HepG2 (cell line): ENCODE data around the gene SC5D. TPM values are rescaled to one million over a fixed set of nuclear protein-coding genes. Genes with fewer than 3 reads are reported as not detected.

Experiments
- DPF2 ChIP-seq: sonication (generic); formaldehyde crosslinking; IDR thresholded peaks from 2 replicates; pipeline ENCODE4 v1.4.0; 2020; ENCODE audit warnings: mild to moderate bottlenecking, low read depth, missing genetic modification reagents, borderline replicate concordance
- FIP1L1 ChIP-seq: fragments of 200-400 bp; formaldehyde crosslinking; IDR thresholded peaks from 2 replicates; pipeline ENCODE4 v1.6.1; 2018; ENCODE audit warnings: low read depth, mild to moderate bottlenecking, low read length, moderate library complexity, borderline replicate concordance; ENCODE audit not compliant: insufficient read depth
- MXI1 ChIP-seq: IDR thresholded peaks from 3 replicates; pipeline ENCODE4 v1.6.1; 2012; ENCODE audit warnings: low read depth, low read length, inconsistent platforms, borderline replicate concordance
- NONO ChIP-seq, 2 experiments: fragments of 450-650 bp in 1 of 2; sonication (generic) in 1 of 2; formaldehyde crosslinking in 1 of 2; IDR thresholded peaks in 1 of 2; conservative IDR thresholded peaks in 1 of 2; 2 replicates each; pipeline versions ENCODE4 v1.6.1 to v1.8.0; 2017 to 2022; ENCODE audit warnings: mild to moderate bottlenecking in 1 of 2, missing genetic modification reagents in 1 of 2, moderate library complexity in 1 of 2
- PPARG ChIP-seq: conservative IDR thresholded peaks from 2 replicates; pipeline ENCODE4 v1.6.1; 2016; ENCODE audit warnings: missing biosample characterization, missing genetic modification reagents
- RFX5 ChIP-seq: IDR thresholded peaks from 2 replicates; pipeline ENCODE4 v1.6.1; 2011; ENCODE audit warnings: low read depth, low read length, improper control_type of control experiment
- RORA ChIP-seq: sonication (generic); formaldehyde crosslinking; IDR thresholded peaks from 2 replicates; pipeline ENCODE4 v1.5.0; 2020; ENCODE audit warnings: mild to moderate bottlenecking, missing genetic modification reagents, moderate library complexity
- SALL1 ChIP-seq: sonication (generic); formaldehyde crosslinking; IDR thresholded peaks from 2 replicates; pipeline ENCODE4 v1.8.0; 2022; ENCODE audit warnings: mild to moderate bottlenecking, missing genetic modification reagents
- SOX6 ChIP-seq, 2 experiments: fragments of 450-650 bp in 1 of 2; sonication (generic) in 1 of 2; formaldehyde crosslinking in 1 of 2; IDR thresholded peaks; 2 replicates each; pipeline versions ENCODE4 v1.4.0 to v1.6.1; 2017 to 2020; ENCODE audit warnings: antibody characterized with exemption in 1 of 2, mild to moderate bottlenecking in 1 of 2, missing genetic modification reagents in 1 of 2
- TOPORS ChIP-seq: sonication (generic); formaldehyde crosslinking; IDR thresholded peaks from 2 replicates; pipeline ENCODE4 v1.8.0; 2023; ENCODE audit warnings: mild to moderate bottlenecking, missing genetic modification reagents
- TP53 ChIP-seq: sonication (generic); formaldehyde crosslinking; conservative IDR thresholded peaks from 2 replicates; pipeline ENCODE4 v1.4.0; 2020; ENCODE audit warnings: missing genetic modification reagents
- ZBTB7A ChIP-seq: sonication (generic); formaldehyde crosslinking; IDR thresholded peaks from 2 replicates; pipeline ENCODE4 v1.8.0; 2022; ENCODE audit warnings: mild to moderate bottlenecking, missing genetic modification reagents
- ZNF230 ChIP-seq: sonication (generic); formaldehyde crosslinking; IDR thresholded peaks from 2 replicates; pipeline ENCODE4 v1.4.0; 2020; ENCODE audit warnings: mild to moderate bottlenecking, missing genetic modification reagents
- ZNF382 ChIP-seq: sonication (generic); formaldehyde crosslinking; IDR thresholded peaks from 2 replicates; pipeline ENCODE4 v1.5.0; 2020; ENCODE audit warnings: missing genetic modification reagents, mild to moderate bottlenecking, borderline replicate concordance
- ZNF383 ChIP-seq: sonication (generic); formaldehyde crosslinking; IDR thresholded peaks from 2 replicates; pipeline ENCODE4 v1.4.0; 2020; ENCODE audit warnings: missing genetic modification reagents, mild to moderate bottlenecking, borderline replicate concordance
- ZNF619 ChIP-seq: sonication (generic); formaldehyde crosslinking; IDR thresholded peaks from 2 replicates; pipeline ENCODE4 v1.4.0; 2020; ENCODE audit warnings: mild to moderate bottlenecking, missing genetic modification reagents
- ZNF660 ChIP-seq: sonication (generic); formaldehyde crosslinking; IDR thresholded peaks from 2 replicates; pipeline ENCODE4 v1.5.1; 2020; ENCODE audit warnings: mild to moderate bottlenecking, low read depth, missing genetic modification reagents, borderline replicate concordance
- ZNF768 ChIP-seq: sonication (generic); formaldehyde crosslinking; IDR thresholded peaks from 2 replicates; pipeline ENCODE4 v1.4.0; 2020; ENCODE audit warnings: missing genetic modification reagents
- ZNF891 ChIP-seq: sonication (generic); formaldehyde crosslinking; IDR thresholded peaks from 2 replicates; pipeline ENCODE4 v1.5.0; 2020; ENCODE audit warnings: mild to moderate bottlenecking, missing genetic modification reagents
- ZSCAN20 ChIP-seq: sonication (generic); formaldehyde crosslinking; IDR thresholded peaks from 2 replicates; pipeline ENCODE4 v1.4.0; 2020; ENCODE audit warnings: missing genetic modification reagents, mild to moderate bottlenecking, borderline replicate concordance
- polyA plus RNA-seq, 8 experiments: library from polyadenylated mRNA; depleted of rRNA in 3 of 8; stranded (reverse) in 7 of 8; unstranded in 1 of 8; fragments of >200 nt; fragmentation: Illumina TruSeq in 4 of 8; extraction: Trizol in 4 of 8; gene quantifications; 2 replicates each; pipeline versions ENCODE4 v1.2.1 to v1.2.3, GENCODE V29; 2011 to 2016; ENCODE audit warnings: low read depth in 4 of 8, missing spikeins in 1 of 8, mixed read lengths in 1 of 8; ENCODE audit not compliant: insufficient read depth in 1 of 8
- total RNA-seq, 5 experiments: library from RNA; depleted of rRNA; stranded (reverse); fragments of >200 nt; fragmentation: Illumina TruSeq; extraction: Trizol; gene quantifications; 2 replicates each; pipeline ENCODE4 v1.2.3, GENCODE V29; 2016; ENCODE audit warnings: low read depth in 1 of 5
- TF ChIP-seq, protein P1 (sequence below): sonication (generic); formaldehyde crosslinking; IDR thresholded peaks from 2 replicates; pipeline ENCODE4 v1.8.1; 2023; ENCODE audit warnings: mild to moderate bottlenecking, missing genetic modification reagents
- TF ChIP-seq, protein P2 (sequence below): sonication (generic); formaldehyde crosslinking; IDR thresholded peaks from 2 replicates; pipeline ENCODE4 v1.5.0; 2020; ENCODE audit warnings: mild to moderate bottlenecking, missing genetic modification reagents, borderline replicate concordance
- TF ChIP-seq, protein P3 (sequence below): IDR thresholded peaks from 2 replicates; pipeline ENCODE4 v1.6.1; 2016; ENCODE audit warnings: mild to moderate bottlenecking

Gene SC5D
- total and polyA plus RNA-seq, 2 of the 13 experiments (the other 11 are each of a cell fraction or from before 2014, with no cell fraction given), result 84.4 to 155 TPM

GRCh38 chr11:121292495-121293287 lies at the start of gene SC5D (continued):
- TF ChIP-seq, protein P1, sequence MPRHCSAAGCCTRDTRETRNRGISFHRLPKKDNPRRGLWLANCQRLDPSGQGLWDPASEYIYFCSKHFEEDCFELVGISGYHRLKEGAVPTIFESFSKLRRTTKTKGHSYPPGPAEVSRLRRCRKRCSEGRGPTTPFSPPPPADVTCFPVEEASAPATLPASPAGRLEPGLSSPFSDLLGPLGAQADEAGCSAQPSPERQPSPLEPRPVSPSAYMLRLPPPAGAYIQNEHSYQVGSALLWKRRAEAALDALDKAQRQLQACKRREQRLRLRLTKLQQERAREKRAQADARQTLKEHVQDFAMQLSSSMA (CRISPR knock-in tag), result 0 out of 2 replicates have a peak, but pooled peaks have one; percentile 62
- 0 out of 2 replicates have a peak, but pooled peaks have one; percentile 53 for TF ChIP-seq TOPORS (CRISPR knock-in tag)
- TF ChIP-seq ZBTB7A, result no peak
- TF ChIP-seq, protein P2, sequence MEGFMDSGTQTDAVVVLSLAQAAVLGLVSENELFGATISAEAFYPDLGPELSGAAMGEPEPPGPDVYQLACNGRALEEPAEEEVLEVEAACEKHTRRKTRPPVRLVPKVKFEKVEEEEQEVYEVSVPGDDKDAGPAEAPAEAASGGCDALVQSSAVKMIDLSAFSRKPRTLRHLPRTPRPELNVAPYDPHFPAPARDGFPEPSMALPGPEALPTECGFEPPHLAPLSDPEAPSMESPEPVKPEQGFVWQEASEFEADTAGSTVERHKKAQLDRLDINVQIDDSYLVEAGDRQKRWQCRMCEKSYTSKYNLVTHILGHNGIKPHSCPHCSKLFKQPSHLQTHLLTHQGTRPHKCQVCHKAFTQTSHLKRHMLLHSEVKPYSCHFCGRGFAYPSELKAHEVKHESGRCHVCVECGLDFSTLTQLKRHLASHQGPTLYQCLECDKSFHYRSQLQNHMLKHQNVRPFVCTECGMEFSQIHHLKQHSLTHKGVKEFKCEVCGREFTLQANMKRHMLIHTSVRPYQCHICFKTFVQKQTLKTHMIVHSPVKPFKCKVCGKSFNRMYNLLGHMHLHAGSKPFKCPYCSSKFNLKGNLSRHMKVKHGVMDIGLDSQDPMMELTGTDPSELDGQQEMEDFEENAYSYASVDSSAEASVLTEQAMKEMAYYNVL, result 0 out of 2 replicates have a peak, but pooled peaks have one; percentile 44
- no peak for TF ChIP-seq DPF2 (CRISPR knock-in tag)
- 0 out of 2 replicates have a peak, but pooled peaks have one; percentile 12 for TF ChIP-seq RFX5
- TF ChIP-seq ZNF230, result 0 out of 2 replicates have a peak, but pooled peaks have one; percentile 35
- TF ChIP-seq ZNF619 (CRISPR knock-in tag), result 0 out of 2 replicates have a peak, but pooled peaks have one; percentile 48
- no peak for TF ChIP-seq ZSCAN20 (CRISPR knock-in tag)
- TF ChIP-seq ZNF382 (CRISPR knock-in tag), result no peak
- TF ChIP-seq ZNF383 (CRISPR knock-in tag), result 0 out of 2 replicates have a peak, but pooled peaks have one; percentile 29
- TF ChIP-seq, protein P3, sequence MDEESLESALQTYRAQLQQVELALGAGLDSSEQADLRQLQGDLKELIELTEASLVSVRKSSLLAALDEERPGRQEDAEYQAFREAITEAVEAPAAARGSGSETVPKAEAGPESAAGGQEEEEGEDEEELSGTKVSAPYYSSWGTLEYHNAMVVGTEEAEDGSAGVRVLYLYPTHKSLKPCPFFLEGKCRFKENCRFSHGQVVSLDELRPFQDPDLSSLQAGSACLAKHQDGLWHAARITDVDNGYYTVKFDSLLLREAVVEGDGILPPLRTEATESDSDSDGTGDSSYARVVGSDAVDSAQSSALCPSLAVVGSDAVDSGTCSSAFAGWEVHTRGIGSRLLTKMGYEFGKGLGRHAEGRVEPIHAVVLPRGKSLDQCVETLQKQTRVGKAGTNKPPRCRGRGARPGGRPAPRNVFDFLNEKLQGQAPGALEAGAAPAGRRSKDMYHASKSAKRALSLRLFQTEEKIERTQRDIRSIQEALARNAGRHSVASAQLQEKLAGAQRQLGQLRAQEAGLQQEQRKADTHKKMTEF (CRISPR knock-in tag), result peak; percentile 78
- TF ChIP-seq SALL1 (CRISPR knock-in tag), result peak; percentile 83; the same call in 1 of the 2 replicates
- no peak for TF ChIP-seq TP53 (CRISPR knock-in tag)
- no peak for TF ChIP-seq SOX6 (IDR thresholded peaks at IDR 0.05)
- peak; percentile 51; the same call in 1 of the 2 replicates for TF ChIP-seq SOX6 (CRISPR knock-in tag; IDR thresholded peaks at IDR 0.05)
- 0 out of 2 replicates have a peak, but pooled peaks have one; percentile 55 for TF ChIP-seq ZNF660 (CRISPR knock-in tag)
- no peak for TF ChIP-seq NONO (IDR thresholded peaks at IDR 0.05)
- TF ChIP-seq NONO (CRISPR knock-in tag; conservative IDR thresholded peaks at IDR 0.05), result peak; percentile 85
- peak; percentile 21; the same call in 1 of the 2 replicates for TF ChIP-seq PPARG (CRISPR knock-in tag)
- peak; percentile 95 for TF ChIP-seq ZNF891 (CRISPR knock-in tag)
- no peak for TF ChIP-seq RORA (CRISPR knock-in tag)
- TF ChIP-seq ZNF768, result peak; percentile 56; the same call in 1 of the 2 replicates
- TF ChIP-seq MXI1, result peak; percentile 82; the same call in 1 of the 3 replicates
- TF ChIP-seq FIP1L1, result no peak
